Measurements from ENCODE around the gene DUXA.

DUXA gene

GRCh38 chr19:57105976-57106721 is 61.1 kb downstream of the DUXA start:
- TF ChIP-seq CTCF (IDR thresholded peaks at IDR 0.05; ENCODE audit: low read depth, low read length) = no peak
- H3K4me3 ChIP-seq (ENCODE audit: low read depth, low read length) = no peak overlapping the region

All from WI38 (cell line).